SHP77 (cell line): ENCODE measurements around the gene MS4A13.
"Not testable (repeated sequence)": the region's sequence is repeated elsewhere in the genome, so short reads cannot be mapped to it uniquely, and the experiment has no call there.

Source experiments
- DNase-seq, 2 experiments: peaks; one replicate each; lab custom pipeline; 2025; lab: John Stamatoyannopoulos, UW

Gene MS4A13

GRCh38 chr11:60530454-60531100, 15.4 kb downstream of the MS4A13 start:
- DNase-seq, result no peak

GRCh38 chr11:60532383-60532782, 17.2 kb downstream of the MS4A13 start:
- DNase-seq, result not testable (repeated sequence)

GRCh38 chr11:60538627-60539026, 23.4 kb downstream of the MS4A13 start:
- DNase-seq, result not testable (repeated sequence)

GRCh38 chr11:60544077-60544476, 28.9 kb downstream of the MS4A13 start:
- DNase-seq, result no peak

- DNase-seq, result no peak
Observed at GRCh38 chr11:60561254-60561653, 46.1 kb downstream of the MS4A13 start.

GRCh38 chr11:60563553-60564235, 48.5 kb downstream of the MS4A13 start:
- DNase-seq, result peak; percentile 21 to 48

GRCh38 chr11:60566776-60567175, 51.6 kb downstream of the MS4A13 start:
- no peak for DNase-seq

GRCh38 chr11:60570970-60571369, 55.8 kb downstream of the MS4A13 start:
- DNase-seq, result no peak

- DNase-seq, result no peak
Observed at GRCh38 chr11:60589611-60590010, 74.4 kb downstream of the MS4A13 start.
